ENCODE data around the gene COL11A1. TPM values are rescaled to one million over a fixed set of nuclear protein-coding genes. Genes with fewer than 3 reads are reported as not detected.

COL11A1 gene
- polyA plus RNA-seq, 1 of the 3 experiments (the other 2 are of a cell fraction), result 0.13 TPM

- Histone ChIP-seq H3K9me3 (no peaks in the 10 kb centered on the region), H3K27ac (ENCODE audit: low read depth in 2 of 2, low read length in 1 of 2) (peak overlapping the region; percentile 50 to 84; a peak in 3 of 4 replicates), H3K79me2 (ENCODE audit: insufficient read depth) (no peaks in the 10 kb centered on the region), H3F3A (replicated peaks; ENCODE audit: insufficient read depth) (peaks cover 19% of the 10 kb centered on the region), H4K20me1 (ENCODE audit: insufficient read depth) (no peaks in the 10 kb centered on the region), H3K4me2 (0 out of 2 replicates have a peak overlapping the region, but pooled peaks have one; percentile 33), H2AFZ (ENCODE audit: low read depth) (peak overlapping the region; percentile 61), H3K27me3 (ENCODE audit: insufficient read depth) (no peaks in the 10 kb centered on the region), H3K9ac (peak overlapping the region; percentile 48; the same call in 1 of the 2 replicates), H3K4me1 (ENCODE audit: control insufficient read depth in 1 of 2, insufficient read depth in 2 of 2, low read depth in 1 of 2, low read length in 1 of 2) (peaks cover 0 to 20% of the 10 kb centered on the region in 2 experiments; a peak in 1 of 4 replicates), H3K4me3 (ENCODE audit: low read depth in 2 of 2, low read length in 1 of 2) (0 out of 4 replicates have a peak overlapping the region, but pooled peaks of 1 of the 2 experiments have one; percentile 26), H3K9me2 (no peaks in the 10 kb centered on the region), H3K36me3 (replicated peaks in 1 of 2; ENCODE audit: control insufficient read depth in 1 of 2, insufficient read depth in 2 of 2, low read length in 1 of 2) (no peaks in the 10 kb centered on the region)
- DNase-seq, result no peak
- WGBS (ENCODE audit: low lambda C conversion rate), result 17% methylated on average over 6 of the region's 6 CpGs
- CTCF ChIA-PET, result no interaction called here
- POLR2A ChIA-PET, result no interaction called here
- no peak for TF ChIP-seq NRF1 (IDR thresholded peaks at IDR 0.05; ENCODE audit: low read depth, low read length)
- TF ChIP-seq REST (IDR thresholded peaks at IDR 0.05; ENCODE audit: low read depth, low read length), result 0 out of 2 replicates have a peak, but pooled peaks have one; percentile 23
- peak; percentile 96 for TF ChIP-seq FOSL2 (IDR thresholded peaks at IDR 0.05; ENCODE audit: borderline replicate concordance, low read depth)
- no peak for TF ChIP-seq SIN3A (IDR thresholded peaks at IDR 0.05; ENCODE audit: borderline replicate concordance, low read depth, low read length)
- TF ChIP-seq POLR2AphosphoS5 (IDR thresholded peaks at IDR 0.05; ENCODE audit: low read depth, low read length), result peak; percentile 43; the same call in 1 of the 2 replicates
- TF ChIP-seq YY1 (IDR thresholded peaks at IDR 0.05; ENCODE audit: low read depth), result no peak
- no peak for TF ChIP-seq MEF2A (IDR thresholded peaks at IDR 0.05; ENCODE audit: borderline replicate concordance, low read depth)
- 0 out of 2 replicates have a peak, but pooled peaks have one; percentile 22 for TF ChIP-seq GABPA (IDR thresholded peaks at IDR 0.05; ENCODE audit: low read depth)
- TF ChIP-seq SMC3 (IDR thresholded peaks at IDR 0.05; ENCODE audit: low read depth, low read length), result no peak
- no peak for TF ChIP-seq CTCF (IDR thresholded peaks at IDR 0.05)
- peak; percentile 27; the same call in 1 of the 2 replicates for TF ChIP-seq ELF1 (IDR thresholded peaks at IDR 0.05)
- no peak for TF ChIP-seq RXRA (IDR thresholded peaks at IDR 0.05; ENCODE audit: borderline replicate concordance, low read depth)
- no peak for TF ChIP-seq CHD2 (IDR thresholded peaks at IDR 0.05; ENCODE audit: low read length, partially characterized antibody)
- peak; percentile 93 for TF ChIP-seq PBX3 (IDR thresholded peaks at IDR 0.05)
- no peak for TF ChIP-seq RFX5 (IDR thresholded peaks at IDR 0.05; ENCODE audit: low read length)
- no peak for TF ChIP-seq USF1 (IDR thresholded peaks at IDR 0.05; ENCODE audit: borderline replicate concordance, low read depth)
- no peak for TF ChIP-seq USF2 (IDR thresholded peaks at IDR 0.05; ENCODE audit: borderline replicate concordance, low read depth, low read length)
- TF ChIP-seq GATA2 (CRISPR knock-in tag; IDR thresholded peaks at IDR 0.05), result no peak
- no peak for TF ChIP-seq IRF3 (IDR thresholded peaks at IDR 0.05; ENCODE audit: low read depth, low read length)
- peak; percentile 95 for TF ChIP-seq JUND (IDR thresholded peaks at IDR 0.05)
- TF ChIP-seq RCOR1 (IDR thresholded peaks at IDR 0.05; ENCODE audit: low read length), result no peak
- TF ChIP-seq ZBTB33 (IDR thresholded peaks at IDR 0.05; ENCODE audit: borderline replicate concordance, low read depth), result no peak
These were observed 228.8 kb downstream of the COL11A1 start for GRCh38 chr1:102879439-102879993.
